BJ (cell line): Measurements from ENCODE around the gene NAA38. TPM values are rescaled to one million over a fixed set of nuclear protein-coding genes. Genes with fewer than 3 reads are reported as not detected.

Experiments
- CTCF ChIA-PET: fragments of 350-600 bp; formaldehyde crosslinking; extraction: SDS; loops from one replicate; lab custom pipeline; 2021; ENCODE audit warnings: antibody characterized with exemption, inconsistent platforms; lab: Yijun Ruan, JAX
- POLR2A ChIA-PET: fragments of 300-600 bp; sonication (Branson Sonifier 250); formaldehyde crosslinking; extraction: SDS; loops from one replicate; lab custom pipeline; 2021; ENCODE audit warnings: antibody characterized with exemption; lab: Charles Lee
- DNase-seq: peaks from one replicate; pipeline ENCODE4 v3.0.0-alpha.2; 2011; ENCODE audit warnings: low read depth
- H3K27me3 ChIP-seq: 2 replicates; pipeline ENCODE4 v1.6.0; 2011; ENCODE audit warnings: low read length; ENCODE audit not compliant: control insufficient read depth, insufficient read depth
- H3K36me3 ChIP-seq: 2 replicates; pipeline ENCODE4 v1.5.1; 2011; ENCODE audit warnings: low read length; ENCODE audit not compliant: control insufficient read depth, insufficient read depth
- H3K4me3 ChIP-seq: 2 replicates; pipeline ENCODE4 v1.5.1; 2011; ENCODE audit warnings: low read depth, mild to moderate bottlenecking, control low read depth, low read length
- CTCF ChIP-seq: IDR thresholded peaks from 2 replicates; pipeline ENCODE4 v1.5.1; 2011; ENCODE audit warnings: low read depth, mild to moderate bottlenecking, control low read depth, inconsistent platforms, low read length, moderate library complexity; ENCODE audit not compliant: insufficient read depth
- polyA plus RNA-seq: library from polyadenylated mRNA; depleted of rRNA; stranded (reverse); fragments of >200 nt; gene quantifications from 2 replicates; pipeline ENCODE4 v1.2.3, GENCODE V29; 2011

The NAA38 gene
- polyA plus RNA-seq, 1 experiment = 82.7 TPM

- CTCF ChIA-PET = interaction anchor here (0.8 to 2.2 kb wide), 13 partner anchors 8 to 168 kb away, joined by 3 to 14 read pairs (median 7); no protein-coding TSS in a partner anchor
- TF ChIP-seq CTCF = no peak
- Histone ChIP-seq H3K4me3 (no peak overlapping the region), H3K36me3 (no peaks in the 10 kb centered on the region), H3K27me3 (peaks cover 5% of the 10 kb centered on the region)
- DNase-seq = no peak
- POLR2A ChIA-PET = no interaction called here
Measured at GRCh38 chr17:7822126-7822525, 35.2 kb downstream of the NAA38 start.

GRCh38 chr17:7820231-7820630 lies 37.1 kb downstream of the NAA38 start:
- ChIA-PET CTCF (interaction anchor here (1.9 to 2.6 kb wide), 5 partner anchors 8 to 169 kb away, joined by 7 to 16 read pairs (median 9); no protein-coding TSS in a partner anchor), POLR2A (no interaction called here)
- H3K4me3 ChIP-seq = no peak overlapping the region
- peaks cover 8% of the 10 kb centered on the region for H3K27me3 ChIP-seq
- TF ChIP-seq CTCF = no peak
- no peaks in the 10 kb centered on the region for H3K36me3 ChIP-seq
- DNase-seq = no peak

- CTCF ChIA-PET = interaction anchor here (0.7 to 2.6 kb wide), 10 partner anchors 14 to 171 kb away, joined by 3 to 16 read pairs (median 4); partner anchors contain the start of gene KDM6B
- TF ChIP-seq CTCF = no peak
- H3K36me3 ChIP-seq = no peaks in the 10 kb centered on the region
Measured at GRCh38 chr17:7818746-7819645, 38.4 kb downstream of the NAA38 start.

GRCh38 chr17:7818026-7818425 lies 39.3 kb downstream of the NAA38 start:
- Histone ChIP-seq H3K4me3 (no peak overlapping the region), H3K36me3 (no peaks in the 10 kb centered on the region), H3K27me3 (peaks cover 7% of the 10 kb centered on the region)
- no peak for DNase-seq
- CTCF ChIA-PET = interaction anchor here (1.0 to 1.9 kb wide), 5 partner anchors 17 to 172 kb away, joined by 3 to 8 read pairs (median 6); no protein-coding TSS in a partner anchor
- POLR2A ChIA-PET = no interaction called here
- no peak for TF ChIP-seq CTCF

More at GRCh38 chr17:7818746-7819645, 38.4 kb downstream of the NAA38 start:
- no peak for DNase-seq
- POLR2A ChIA-PET = no interaction called here
- peaks cover 7% of the 10 kb centered on the region for H3K27me3 ChIP-seq
- no peak overlapping the region for H3K4me3 ChIP-seq

- no peak for DNase-seq
- ChIA-PET CTCF (interaction anchor here (1.3 to 1.9 kb wide), 3 partner anchors 21 to 172 kb away, joined by 5 to 8 read pairs (median 7); no protein-coding TSS in a partner anchor), POLR2A (no interaction called here)
- Histone ChIP-seq H3K36me3 (no peaks in the 10 kb centered on the region), H3K27me3 (peaks cover 7% of the 10 kb centered on the region), H3K4me3 (no peak overlapping the region)
- TF ChIP-seq CTCF = no peak
Measured at GRCh38 chr17:7817643-7817964, 39.8 kb downstream of the NAA38 start.
